Measurements from ENCODE around the gene HIP1. TPM values are rescaled to one million over a fixed set of nuclear protein-coding genes. Genes with fewer than 3 reads are reported as not detected.

Gene HIP1
- total and polyA plus RNA-seq, 2 of the 4 experiments (the other 2 are of a cell fraction): 6.8 to 10.0 TPM

DNA sequence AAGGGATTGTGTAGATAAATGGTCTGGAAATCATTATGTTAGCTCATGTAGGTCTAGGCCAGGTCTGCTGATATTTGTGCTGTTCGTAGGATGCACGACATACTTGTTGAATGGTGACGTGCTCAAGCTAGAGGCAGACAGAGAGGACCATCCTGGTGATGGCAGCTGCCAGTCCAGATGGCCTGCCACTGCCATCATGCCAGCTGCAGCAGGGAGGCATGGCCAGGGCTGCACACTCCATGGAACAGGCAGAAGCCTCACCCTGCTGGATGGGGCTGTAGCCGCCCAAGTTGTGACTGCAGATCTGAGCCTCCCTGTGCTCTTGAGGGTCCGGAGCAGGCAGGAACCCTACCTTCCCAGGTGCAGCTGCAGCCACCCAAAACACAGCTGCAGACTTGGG, 166.3 kb downstream of the HIP1 start:
- no peaks in the 10 kb centered on the region for H3K9me1 ChIP-seq (ENCODE audit: insufficient read depth, low read length)
- no peak overlapping the region for H4K5ac ChIP-seq (ENCODE audit: low read depth, low read length)
- H3K27me3 ChIP-seq (ENCODE audit: control insufficient read depth, insufficient read depth, low read length): no peaks in the 10 kb centered on the region
- no peak overlapping the region for H3K14ac ChIP-seq (replicated peaks; ENCODE audit: low read depth, low read length)
- no peak overlapping the region for H3K23ac ChIP-seq (ENCODE audit: low read depth, low read length)
- H2AK9ac ChIP-seq (replicated peaks; ENCODE audit: low read depth, low read length, poor library complexity): no peak overlapping the region
- in situ Hi-C loops (cut with MboI; ENCODE audit: low sequenced_read_pairs): no loop called here
- no peak overlapping the region for H3K18ac ChIP-seq (ENCODE audit: low read depth, low read length)
- dilution Hi-C loops (cut with HindIII; ENCODE audit: low sequenced_read_pairs, unreplicated experiment): no loop called here
- no peak overlapping the region for H4K8ac ChIP-seq (ENCODE audit: low read depth in 2 of 2, low read length in 2 of 2)
- no peak overlapping the region for H2BK120ac ChIP-seq (ENCODE audit: low read depth, low read length)
- H2BK20ac ChIP-seq (ENCODE audit: low read depth, low read length): no peak overlapping the region
- no peak overlapping the region for H2BK15ac ChIP-seq (ENCODE audit: low read depth, low read length)
- no peak overlapping the region for H3K9ac ChIP-seq (ENCODE audit: low read depth, low read length)
- H4K91ac ChIP-seq (ENCODE audit: insufficient read depth, low read depth, low read length): no peak overlapping the region
- 92% methylated on average over 2 of the region's 5 CpGs; no CpG with 5 or more reads in 1 of the 2 experiments for WGBS, 2 experiments (ENCODE audit: extremely low coverage in 2 of 2, insufficient read length in 1 of 2)
- no peaks in the 10 kb centered on the region; the same call in 1 of the 2 replicates for H4K20me1 ChIP-seq (ENCODE audit: insufficient read depth, low read length)
- ATAC-seq (ENCODE audit: low read depth): no peak
- CTCF ChIA-PET: interaction anchor here (0.6 kb wide), 1 partner anchor 11 kb away, joined by 3 read pairs; no protein-coding TSS in a partner anchor
- H3K4me3 ChIP-seq (ENCODE audit: insufficient read depth, low read depth, low read length): no peak overlapping the region
- H3K4me2 ChIP-seq (ENCODE audit: low read depth, low read length): no peak overlapping the region
- H3K4me1 ChIP-seq (ENCODE audit: control insufficient read depth, insufficient read depth, low read length): no peaks in the 10 kb centered on the region
- peaks cover 19% of the 10 kb centered on the region for H3K36me3 ChIP-seq (ENCODE audit: control insufficient read depth, insufficient read depth, low read length)
- H3K27ac ChIP-seq (ENCODE audit: insufficient read depth, low read length): no peak overlapping the region
- no peak overlapping the region for H2BK5ac ChIP-seq (ENCODE audit: low read depth, low read length, poor library complexity, severe bottlenecking)
- no peak overlapping the region for H3K4ac ChIP-seq (ENCODE audit: low read depth, low read length)
- H3K9me3 ChIP-seq (ENCODE audit: control insufficient read depth, insufficient read depth, low read length): no peaks in the 10 kb centered on the region
- TF ChIP-seq ELK1 (IDR thresholded peaks at IDR 0.05; ENCODE audit: borderline replicate concordance, low read depth, low read length) (no peak), RFX5 (IDR thresholded peaks at IDR 0.05; ENCODE audit: low read depth, low read length) (no peak), CTCF (conservative IDR thresholded peaks at IDR 0.05; ENCODE audit: low read depth, low read length) (no peak), NFE2L2 (IDR thresholded peaks at IDR 0.05; ENCODE audit: low read depth, low read length) (no peak), FOS (IDR thresholded peaks at IDR 0.05; ENCODE audit: low read depth, low read length) (no peak), SMC3 (IDR thresholded peaks at IDR 0.05; ENCODE audit: low read depth, low read length) (no peak), MAFK (IDR thresholded peaks at IDR 0.05; ENCODE audit: low read depth, low read length) (no peak), MAZ (IDR thresholded peaks at IDR 0.05; ENCODE audit: borderline replicate concordance, low read depth, low read length) (no peak), BHLHE40 (IDR thresholded peaks at IDR 0.05; ENCODE audit: low read depth, low read length) (no peak)
- H2AK5ac ChIP-seq (ENCODE audit: low read depth, low read length): no peak overlapping the region
- BruUV-seq (replicated peaks): no TSS peak
- no peak overlapping the region for H3K56ac ChIP-seq (ENCODE audit: extremely low read depth, insufficient read depth, low read length)
- H2AFZ ChIP-seq (replicated peaks; ENCODE audit: low read length, poor library complexity): no peak overlapping the region
- intact Hi-C loops (cut with micrococcal nuclease): no loop called here
- no peaks in the 10 kb centered on the region for H3K79me1 ChIP-seq (ENCODE audit: low read depth in 1 of 2, low read length in 2 of 2)
- POLR2A ChIA-PET (ENCODE audit: unreplicated experiment): no interaction called here
- DNase-seq: no peak
